ENCODE data around the gene LIPI. TPM values are rescaled to one million over a fixed set of nuclear protein-coding genes. Genes with fewer than 3 reads are reported as not detected.
"Not testable (repeated sequence)": the region's sequence is repeated elsewhere in the genome, so short reads cannot be mapped to it uniquely, and the experiment has no call there.

The LIPI gene
- polyA plus RNA-seq, 1 donor (not counting 4 experiments of a cell fraction or from before 2014, with no cell fraction given): not detected

DNA sequence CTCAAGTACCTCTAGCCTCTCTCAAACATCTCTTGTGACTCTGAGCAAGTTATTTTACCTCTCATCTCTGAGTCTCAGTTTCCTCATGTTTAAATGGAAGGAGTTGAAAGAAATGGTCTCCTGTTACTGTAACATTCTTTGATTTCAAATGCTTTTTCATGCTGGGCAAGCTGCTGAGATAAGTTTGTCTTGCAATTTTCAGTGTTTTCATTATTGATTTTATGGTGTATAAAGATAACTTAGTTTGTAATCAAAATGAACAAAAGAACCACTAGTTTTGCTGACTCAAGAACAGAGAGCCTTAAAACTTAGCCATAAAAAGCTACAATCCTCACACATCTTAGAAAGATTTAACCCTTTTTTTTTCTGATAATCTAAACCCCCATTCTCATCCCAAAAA is 4.5 kb downstream of the LIPI start:
- dilution Hi-C loops (cut with MboI; ENCODE audit: extremely low pct_ligation_motif_present, low sequenced_read_pairs): no loop called here
- H3K4me1 ChIP-seq (ENCODE audit: control insufficient read depth, extremely low read depth, insufficient read depth, low read length): no peaks in the 10 kb centered on the region
- DNase-seq (ENCODE audit: low read depth, low spot score): no peak
- no peak overlapping the region for H3K9ac ChIP-seq (ENCODE audit: control insufficient read depth, extremely low read depth, insufficient read depth, low read length)
- H3K4me2 ChIP-seq (ENCODE audit: control insufficient read depth, extremely low read depth, insufficient read depth, low read depth, low read length): no peak overlapping the region
- FAIRE-seq: no peak
- H3K27ac ChIP-seq (ENCODE audit: control insufficient read depth, insufficient read depth, low read length): no peak overlapping the region
- no peaks in the 10 kb centered on the region for H3K9me1 ChIP-seq (ENCODE audit: control insufficient read depth, extremely low read depth, insufficient read depth, low read length)
- no peaks in the 10 kb centered on the region for H3K9me3 ChIP-seq (ENCODE audit: control insufficient read depth, low read depth, low read length)
- no peak overlapping the region for H2AFZ ChIP-seq (ENCODE audit: control insufficient read depth, low read length)
- no peak overlapping the region for H3K4me3 ChIP-seq (ENCODE audit: control insufficient read depth in 2 of 3, extremely low read depth in 1 of 3, insufficient read depth in 2 of 3, low read depth in 1 of 3, low read length in 3 of 3)
- TF ChIP-seq CTCF (optimal IDR thresholded peaks at IDR 0.05 in 1 of 3, IDR thresholded peaks at IDR 0.05 in 1 of 3, conservative IDR thresholded peaks at IDR 0.05 in 1 of 3; ENCODE audit: extremely low read depth in 1 of 3, insufficient read depth in 2 of 3, low read length in 3 of 3): no peak
- TF ChIP-seq EZH2 (IDR thresholded peaks at IDR 0.05; ENCODE audit: low read length): no peak
- no peaks in the 10 kb centered on the region for H3K27me3 ChIP-seq (ENCODE audit: control insufficient read depth, extremely low read depth, insufficient read depth, low read length)
- H3K36me3 ChIP-seq (ENCODE audit: control insufficient read depth in 2 of 2, extremely low read depth in 1 of 2, insufficient read depth in 2 of 2, low read length in 2 of 2): no peaks in the 10 kb centered on the region
- H4K20me1 ChIP-seq (ENCODE audit: control insufficient read depth, extremely low read depth, insufficient read depth, low read length): no peaks in the 10 kb centered on the region
- H3K79me2 ChIP-seq (ENCODE audit: control insufficient read depth, insufficient read depth, low read length): no peaks in the 10 kb centered on the region

DNA sequence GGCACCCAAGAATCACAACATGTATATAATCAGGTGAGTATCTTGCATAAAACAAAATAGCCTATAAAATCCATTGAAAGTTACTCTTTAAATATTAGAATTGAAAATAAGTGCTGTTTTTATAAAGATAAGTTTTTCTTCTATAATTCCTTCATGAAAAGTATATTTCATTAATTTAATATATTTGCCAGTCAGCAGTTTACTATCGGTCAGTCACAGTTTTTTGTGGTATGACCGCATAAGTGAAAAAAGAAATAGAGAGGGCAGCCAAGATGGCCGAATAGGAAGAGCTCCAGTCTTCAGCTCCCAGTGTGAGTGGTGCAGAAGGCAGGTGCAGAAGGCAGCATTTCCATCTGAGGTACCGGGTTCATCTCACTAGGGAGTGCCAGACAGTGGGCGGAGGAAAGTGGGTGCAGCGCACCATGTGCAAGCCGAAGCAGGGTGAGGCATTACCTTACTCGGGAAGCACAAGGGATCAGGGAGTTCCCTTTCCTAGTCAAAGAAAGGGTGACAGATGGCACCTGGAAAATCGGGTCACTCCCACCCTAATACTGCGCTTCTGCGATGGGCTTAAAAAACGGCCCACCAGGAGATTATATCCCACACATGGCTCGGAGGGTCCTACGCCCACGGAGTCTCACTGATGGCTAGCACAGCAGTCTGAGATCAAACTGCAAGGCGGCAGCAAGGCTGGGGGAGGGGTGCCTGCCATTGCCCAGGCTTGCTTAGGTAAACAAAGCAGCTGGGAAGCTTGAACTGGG is 44.1 kb downstream of the LIPI start:
- H3K9me1 ChIP-seq (ENCODE audit: control insufficient read depth, extremely low read depth, insufficient read depth, low read length); H2AFZ ChIP-seq (ENCODE audit: control insufficient read depth, low read length); FAIRE-seq; H4K20me1 ChIP-seq (ENCODE audit: control insufficient read depth, extremely low read depth, insufficient read depth, low read length); H3K4me3 ChIP-seq (ENCODE audit: control insufficient read depth in 2 of 3, extremely low read depth in 1 of 3, insufficient read depth in 2 of 3, low read depth in 1 of 3, low read length in 3 of 3); H3K27ac ChIP-seq (ENCODE audit: control insufficient read depth, insufficient read depth, low read length); dilution Hi-C loops (cut with MboI; ENCODE audit: extremely low pct_ligation_motif_present, low sequenced_read_pairs); H3K9me3 ChIP-seq (ENCODE audit: control insufficient read depth, low read depth, low read length); DNase-seq (ENCODE audit: low read depth, low spot score); H3K4me2 ChIP-seq (ENCODE audit: control insufficient read depth, extremely low read depth, insufficient read depth, low read depth, low read length); H3K9ac ChIP-seq (ENCODE audit: control insufficient read depth, extremely low read depth, insufficient read depth, low read length); H3K4me1 ChIP-seq (ENCODE audit: control insufficient read depth, extremely low read depth, insufficient read depth, low read length); H3K79me2 ChIP-seq (ENCODE audit: control insufficient read depth, insufficient read depth, low read length); H3K27me3 ChIP-seq (ENCODE audit: control insufficient read depth, extremely low read depth, insufficient read depth, low read length); H3K36me3 ChIP-seq (ENCODE audit: control insufficient read depth in 2 of 2, extremely low read depth in 1 of 2, insufficient read depth in 2 of 2, low read length in 2 of 2): not testable (repeated sequence)

GRCh38 chr21:14143999-14144398 is 66.8 kb downstream of the LIPI start:
- no peaks in the 10 kb centered on the region for H3K79me2 ChIP-seq (ENCODE audit: control insufficient read depth, insufficient read depth, low read length)

More at GRCh38 chr21:14143999-14144398, 66.8 kb downstream of the LIPI start:
- Histone ChIP-seq H3K4me3 (ENCODE audit: control insufficient read depth in 2 of 3, extremely low read depth in 1 of 3, insufficient read depth in 2 of 3, low read depth in 1 of 3, low read length in 3 of 3) (no peak overlapping the region), H3K27me3 (ENCODE audit: control insufficient read depth, extremely low read depth, insufficient read depth, low read length) (no peaks in the 10 kb centered on the region), H3K27ac (ENCODE audit: control insufficient read depth, insufficient read depth, low read length) (no peak overlapping the region), H3K4me2 (ENCODE audit: control insufficient read depth, extremely low read depth, insufficient read depth, low read depth, low read length) (no peak overlapping the region), H2AFZ (ENCODE audit: control insufficient read depth, low read length) (no peak overlapping the region), H3K9ac (ENCODE audit: control insufficient read depth, extremely low read depth, insufficient read depth, low read length) (no peak overlapping the region), H4K20me1 (ENCODE audit: control insufficient read depth, extremely low read depth, insufficient read depth, low read length) (no peaks in the 10 kb centered on the region), H3K9me1 (ENCODE audit: control insufficient read depth, extremely low read depth, insufficient read depth, low read length) (no peaks in the 10 kb centered on the region), H3K4me1 (ENCODE audit: control insufficient read depth, extremely low read depth, insufficient read depth, low read length) (no peaks in the 10 kb centered on the region), H3K9me3 (ENCODE audit: control insufficient read depth, low read depth, low read length) (no peaks in the 10 kb centered on the region), H3K36me3 (ENCODE audit: control insufficient read depth in 2 of 2, extremely low read depth in 1 of 2, insufficient read depth in 2 of 2, low read length in 2 of 2) (no peaks in the 10 kb centered on the region)
- no peak for TF ChIP-seq EZH2 (IDR thresholded peaks at IDR 0.05; ENCODE audit: low read length)
- no peak for TF ChIP-seq CTCF (optimal IDR thresholded peaks at IDR 0.05 in 1 of 3, IDR thresholded peaks at IDR 0.05 in 1 of 3, conservative IDR thresholded peaks at IDR 0.05 in 1 of 3; ENCODE audit: extremely low read depth in 1 of 3, insufficient read depth in 2 of 3, low read length in 3 of 3)
- DNase-seq (ENCODE audit: low read depth, low spot score): no peak
- dilution Hi-C loops (cut with MboI; ENCODE audit: extremely low pct_ligation_motif_present, low sequenced_read_pairs): no loop called here
- no peak for FAIRE-seq
